ENCODE data around the gene MYRFL.

Gene MYRFL

DNA sequence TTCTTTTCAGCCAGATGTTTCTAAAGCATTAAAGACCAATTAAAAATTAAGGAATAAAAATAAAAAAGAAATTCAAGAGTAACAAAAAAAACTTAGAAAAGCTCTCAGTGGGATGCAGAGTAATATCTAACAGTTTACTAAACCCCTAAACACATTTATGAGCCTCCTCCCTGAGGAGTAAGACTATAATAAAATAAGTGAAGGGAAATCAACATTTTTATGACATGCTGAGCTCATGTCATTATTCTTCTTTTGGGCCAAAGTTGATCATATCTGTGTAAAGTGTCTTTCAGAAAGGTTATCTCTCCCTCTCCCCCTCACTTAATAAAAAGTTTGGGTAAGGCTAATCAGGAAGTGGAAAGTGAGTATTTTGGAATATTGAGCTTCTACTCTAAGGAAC is 122.1 kb downstream of the MYRFL start:
- no peak overlapping the region for H3K9ac ChIP-seq (ENCODE audit: low read depth, low read length)
- H3K4me1 ChIP-seq (ENCODE audit: insufficient read depth, low read length) = peaks cover 10% of the 10 kb centered on the region
- H3K36me3 ChIP-seq (ENCODE audit: insufficient read depth, low read length) = no peaks in the 10 kb centered on the region
- no peaks in the 10 kb centered on the region for H3K9me3 ChIP-seq (ENCODE audit: control insufficient read depth, insufficient read depth, low read length)

DNA sequence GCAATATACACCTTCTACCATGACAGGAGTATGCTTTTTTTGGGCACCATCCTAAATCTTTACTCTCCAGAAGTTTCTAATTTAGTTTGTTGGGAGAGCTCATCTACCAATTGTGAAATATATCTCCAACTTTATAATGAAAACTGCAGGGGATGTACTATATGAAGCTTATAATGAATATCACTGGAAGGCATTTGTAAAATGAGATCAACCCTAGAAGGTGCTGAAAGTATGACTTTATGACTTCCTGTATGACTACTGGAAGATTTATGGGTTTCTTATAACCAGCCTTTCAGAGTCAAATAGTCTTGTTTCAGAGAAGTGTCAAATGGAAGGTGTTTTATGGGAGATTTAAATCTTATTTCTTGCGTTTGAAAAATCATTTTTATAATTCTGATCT is 122.9 kb downstream of the MYRFL start:
- Histone ChIP-seq H3K4me1 (ENCODE audit: insufficient read depth, low read length) (peaks cover 18% of the 10 kb centered on the region), H3K9ac (ENCODE audit: low read depth, low read length) (no peak overlapping the region), H3K36me3 (ENCODE audit: insufficient read depth, low read length) (no peaks in the 10 kb centered on the region), H3K9me3 (ENCODE audit: control insufficient read depth, insufficient read depth, low read length) (no peaks in the 10 kb centered on the region)

DNA sequence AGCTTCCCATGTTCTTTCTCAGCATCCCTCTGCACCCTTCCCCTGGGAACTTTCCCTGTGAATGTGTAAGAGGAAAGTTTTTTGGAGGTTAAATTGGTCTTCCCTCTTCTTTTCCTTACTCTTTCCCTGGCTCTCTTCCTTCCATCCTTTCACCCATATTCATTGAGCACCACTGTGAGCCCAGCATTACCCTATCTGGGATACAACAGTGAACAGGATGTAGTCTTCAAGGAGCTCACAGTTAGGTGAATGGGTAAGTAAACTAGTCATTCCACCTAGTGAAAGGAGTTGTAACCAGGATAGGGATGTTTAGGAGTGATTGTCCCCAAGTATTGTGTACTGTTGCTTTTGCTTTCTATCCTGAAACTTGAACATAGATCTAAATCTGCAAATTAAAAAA is 123.8 kb downstream of the MYRFL start:
- Histone ChIP-seq H3K36me3 (ENCODE audit: insufficient read depth, low read length) (no peaks in the 10 kb centered on the region), H3K9me3 (ENCODE audit: control insufficient read depth, insufficient read depth, low read length) (no peaks in the 10 kb centered on the region), H3K4me1 (ENCODE audit: insufficient read depth, low read length) (peaks cover 20% of the 10 kb centered on the region), H3K9ac (ENCODE audit: low read depth, low read length) (no peak overlapping the region)

DNA sequence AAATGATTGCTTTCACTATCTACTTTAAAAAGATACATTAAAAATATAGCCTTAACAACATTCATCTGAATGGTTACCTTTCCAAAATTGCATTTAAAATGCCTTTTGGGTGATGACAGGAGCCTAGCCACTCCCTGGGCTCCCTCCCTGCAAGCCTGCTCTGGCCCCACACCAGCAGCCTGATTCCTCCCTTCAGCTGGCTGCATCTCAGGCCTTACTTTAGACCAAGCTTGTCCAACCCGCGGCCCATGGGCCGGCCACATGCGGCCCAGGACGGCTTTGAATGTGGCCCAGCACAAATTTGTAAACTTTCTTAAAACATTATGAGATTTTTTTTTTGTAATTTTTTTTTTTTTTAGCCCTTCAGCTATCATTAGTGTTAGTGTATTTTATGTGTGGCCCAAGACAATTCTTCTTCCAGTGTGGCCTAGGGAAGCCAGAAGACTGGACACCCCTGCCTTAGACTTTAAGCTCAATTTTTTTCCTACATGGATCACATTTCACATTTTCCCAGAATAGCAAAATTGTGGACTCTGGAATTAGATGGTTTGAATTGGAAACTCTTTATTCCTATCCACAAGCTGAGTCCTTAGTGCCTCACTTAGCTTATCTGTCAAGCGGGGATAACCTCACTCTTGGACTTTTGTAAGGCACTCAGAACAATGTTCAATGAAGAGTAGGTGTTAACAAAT is 124.4 kb downstream of the MYRFL start:
- H3K9ac ChIP-seq (ENCODE audit: low read depth, low read length) = no peak overlapping the region
- H3K36me3 ChIP-seq (ENCODE audit: insufficient read depth, low read length) = no peaks in the 10 kb centered on the region
- peaks cover 20% of the 10 kb centered on the region for H3K4me1 ChIP-seq (ENCODE audit: insufficient read depth, low read length)
- H3K9me3 ChIP-seq (ENCODE audit: control insufficient read depth, insufficient read depth, low read length) = no peaks in the 10 kb centered on the region

DNA sequence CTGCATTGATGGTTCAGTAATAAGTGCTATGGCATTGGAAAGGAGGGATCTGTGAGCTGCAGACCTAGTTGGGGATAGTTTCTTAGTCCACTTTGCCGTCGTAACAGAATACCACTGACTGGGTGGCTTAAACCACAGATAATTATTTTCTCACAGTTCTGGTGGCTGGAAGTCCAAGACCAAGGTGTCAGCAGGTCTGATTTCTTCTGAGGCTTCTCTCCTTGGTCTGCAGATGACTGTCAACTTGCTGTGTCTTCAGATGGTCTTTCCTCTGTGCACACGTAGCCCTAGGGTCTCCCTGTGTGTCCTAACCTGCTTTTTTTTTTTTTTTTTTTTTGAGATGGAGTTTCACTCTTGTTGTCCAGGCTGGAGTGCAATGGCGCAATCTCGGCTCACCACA is 126.1 kb downstream of the MYRFL start:
- no peaks in the 10 kb centered on the region for H3K36me3 ChIP-seq (ENCODE audit: insufficient read depth, low read length)
- H3K9ac ChIP-seq (ENCODE audit: low read depth, low read length) = no peak overlapping the region
- H3K9me3 ChIP-seq (ENCODE audit: control insufficient read depth, insufficient read depth, low read length) = no peaks in the 10 kb centered on the region
- peaks cover 20% of the 10 kb centered on the region for H3K4me1 ChIP-seq (ENCODE audit: insufficient read depth, low read length)

DNA sequence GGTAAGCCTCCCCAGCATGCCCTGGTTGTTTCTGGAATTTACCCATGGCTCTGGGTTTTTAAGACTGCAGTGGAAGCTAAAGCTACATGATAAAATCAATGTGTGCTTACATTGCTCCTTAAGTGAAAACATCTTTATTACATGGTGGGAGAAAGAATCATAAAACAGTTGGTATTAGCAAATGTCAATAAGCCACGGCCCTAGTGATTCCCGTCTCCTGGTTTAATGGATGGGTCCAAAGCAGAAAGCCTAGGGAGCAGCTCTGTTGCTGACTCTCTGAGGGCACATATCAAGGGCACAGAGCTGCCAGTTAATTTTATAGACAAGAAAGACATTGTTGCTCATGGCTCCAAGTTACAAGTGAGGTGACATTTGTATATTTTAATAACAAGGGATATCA is 127.9 kb downstream of the MYRFL start:
- H3K36me3 ChIP-seq (ENCODE audit: insufficient read depth, low read length) = no peaks in the 10 kb centered on the region
- H3K9me3 ChIP-seq (ENCODE audit: control insufficient read depth, insufficient read depth, low read length) = no peaks in the 10 kb centered on the region
- H3K4me1 ChIP-seq (ENCODE audit: insufficient read depth, low read length) = peaks cover 20% of the 10 kb centered on the region
- no peak overlapping the region for H3K9ac ChIP-seq (ENCODE audit: low read depth, low read length)

DNA sequence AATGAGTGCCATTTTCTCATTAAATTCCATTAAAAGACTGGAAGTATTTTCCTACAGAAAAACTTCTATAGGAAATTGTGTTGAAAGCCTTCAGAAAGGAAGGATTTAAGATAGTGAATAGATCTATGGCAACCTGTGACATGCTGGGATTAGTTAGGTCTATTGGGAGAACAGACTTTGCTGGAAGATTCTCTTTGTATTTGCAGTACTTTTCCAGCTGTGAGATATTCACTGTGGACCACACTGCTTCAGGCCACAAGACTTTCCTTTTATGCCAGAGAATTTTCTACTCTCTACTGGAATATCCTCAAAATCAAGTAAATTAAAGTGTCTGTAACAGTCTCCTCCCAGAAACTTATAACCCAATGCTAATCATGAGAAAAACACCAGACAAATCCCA is 136.2 kb downstream of the MYRFL start:
- Histone ChIP-seq H3K9ac (ENCODE audit: low read depth, low read length) (no peak overlapping the region), H3K4me1 (ENCODE audit: insufficient read depth, low read length) (peaks cover 6% of the 10 kb centered on the region; the same call in 1 of the 2 replicates), H3K9me3 (ENCODE audit: control insufficient read depth, insufficient read depth, low read length) (no peaks in the 10 kb centered on the region), H3K36me3 (ENCODE audit: insufficient read depth, low read length) (no peaks in the 10 kb centered on the region)

DNA sequence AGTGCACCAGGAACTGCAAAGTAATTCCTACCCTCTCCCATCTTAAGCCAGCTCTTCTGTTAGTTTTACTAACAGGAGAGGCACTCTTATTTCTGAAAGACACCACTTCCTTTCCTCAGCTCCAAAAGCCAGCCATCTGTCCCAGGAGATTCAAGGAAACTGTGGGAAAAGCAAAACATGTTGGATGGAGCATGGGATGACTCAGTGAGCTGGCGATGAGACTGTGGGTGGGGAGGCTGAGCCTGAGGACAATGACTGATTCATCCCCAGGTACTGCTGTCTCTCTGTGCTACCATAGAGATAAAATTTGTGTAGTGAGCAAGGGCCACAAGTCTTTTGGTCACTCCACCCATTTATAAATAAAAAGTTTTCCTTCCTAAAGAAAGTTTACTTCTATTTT is 141.4 kb downstream of the MYRFL start:
- Histone ChIP-seq H3K9ac (ENCODE audit: low read depth, low read length) (no peak overlapping the region), H3K4me1 (ENCODE audit: insufficient read depth, low read length) (peaks cover 6% of the 10 kb centered on the region; the same call in 1 of the 2 replicates), H3K9me3 (ENCODE audit: control insufficient read depth, insufficient read depth, low read length) (no peaks in the 10 kb centered on the region), H3K36me3 (ENCODE audit: insufficient read depth, low read length) (no peaks in the 10 kb centered on the region)

DNA sequence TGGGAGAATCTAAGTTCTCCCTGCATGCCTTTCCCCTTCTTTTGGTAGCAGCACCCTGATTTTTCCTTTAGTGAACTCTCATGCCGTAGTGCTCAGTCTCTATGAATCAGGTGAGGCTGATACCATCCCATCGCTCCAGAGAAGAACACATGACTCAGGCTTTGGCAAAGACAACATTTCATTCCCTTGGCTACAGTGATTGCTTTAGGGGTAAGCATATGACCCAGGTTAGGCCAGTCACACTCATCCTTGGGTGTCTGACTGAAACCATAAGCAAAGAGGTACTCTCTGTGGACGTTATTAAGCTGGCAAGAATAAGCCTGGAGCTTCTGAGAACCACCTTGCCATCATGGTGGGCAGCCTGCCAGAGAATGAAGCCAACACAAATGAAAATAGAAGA is 141.8 kb downstream of the MYRFL start:
- Histone ChIP-seq H3K36me3 (ENCODE audit: insufficient read depth, low read length) (no peaks in the 10 kb centered on the region), H3K4me1 (ENCODE audit: insufficient read depth, low read length) (peaks cover 6% of the 10 kb centered on the region; the same call in 1 of the 2 replicates), H3K9ac (ENCODE audit: low read depth, low read length) (no peak overlapping the region), H3K9me3 (ENCODE audit: control insufficient read depth, insufficient read depth, low read length) (no peaks in the 10 kb centered on the region)

DNA sequence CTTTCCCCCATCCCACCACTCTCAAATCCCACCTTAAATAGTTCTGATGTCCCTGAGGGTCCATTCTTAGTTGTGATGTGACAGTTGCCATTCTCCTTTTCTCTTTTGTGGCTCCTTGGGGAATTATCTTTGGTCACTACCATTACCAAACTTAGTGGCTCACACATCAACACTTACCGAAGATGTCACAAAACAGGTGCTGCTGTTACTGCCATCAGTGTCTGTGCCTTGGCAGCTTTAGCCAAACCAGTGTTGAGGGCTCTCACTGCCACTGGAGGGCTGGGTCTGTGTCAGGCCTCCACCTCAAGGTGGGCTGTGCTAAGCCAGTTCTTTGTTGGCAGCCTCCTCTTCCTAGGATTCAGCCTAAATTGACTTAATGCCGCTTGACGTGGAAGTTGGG is 144.0 kb downstream of the MYRFL start:
- Histone ChIP-seq H3K9ac (ENCODE audit: low read depth, low read length) (no peak overlapping the region), H3K4me1 (ENCODE audit: insufficient read depth, low read length) (peaks cover 6% of the 10 kb centered on the region; the same call in 1 of the 2 replicates), H3K36me3 (ENCODE audit: insufficient read depth, low read length) (no peaks in the 10 kb centered on the region), H3K9me3 (ENCODE audit: control insufficient read depth, insufficient read depth, low read length) (no peaks in the 10 kb centered on the region)

DNA sequence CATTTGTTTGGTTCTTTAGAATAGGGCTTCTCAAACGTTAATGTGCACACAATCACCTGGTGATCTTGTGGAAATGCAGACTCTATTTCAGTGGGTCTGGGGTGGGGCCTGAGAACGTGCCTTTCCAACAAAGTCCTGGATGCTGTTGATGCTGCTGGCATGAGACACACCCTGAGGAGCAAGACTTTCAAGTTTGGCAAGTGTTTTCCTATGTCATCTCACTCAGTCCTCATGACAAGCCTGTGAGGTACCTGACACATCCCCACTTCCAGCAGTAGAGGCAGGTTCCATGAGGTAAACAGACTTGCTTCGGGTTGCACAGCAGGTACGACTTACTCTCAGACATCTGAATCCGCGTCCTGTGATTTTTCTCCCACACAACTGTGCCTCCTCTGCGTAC is 147.1 kb downstream of the MYRFL start:
- no peaks in the 10 kb centered on the region for H3K36me3 ChIP-seq (ENCODE audit: insufficient read depth, low read length)

DNA sequence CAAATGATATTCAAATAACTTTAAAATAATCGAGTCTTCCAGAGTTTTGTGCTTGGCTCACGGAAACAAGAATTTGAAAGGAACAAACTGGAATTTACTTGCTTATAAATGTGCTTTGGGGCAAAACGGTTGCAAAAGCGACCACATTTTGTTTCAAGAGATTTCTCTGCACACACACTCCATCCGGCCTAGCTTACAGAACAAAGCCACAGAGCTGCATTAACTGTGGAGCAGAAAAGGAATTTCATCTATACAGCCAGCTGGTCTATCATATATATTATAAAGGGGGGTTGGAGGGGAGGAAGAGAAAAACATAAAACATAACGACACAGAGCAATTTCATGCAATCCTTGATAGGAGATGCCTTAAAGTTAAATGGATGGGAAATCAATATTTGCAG is 153.0 kb downstream of the MYRFL start:
- Histone ChIP-seq H3K36me3 (ENCODE audit: insufficient read depth, low read length) (no peaks in the 10 kb centered on the region), H3K9ac (ENCODE audit: low read depth, low read length) (no peak overlapping the region), H3K4me1 (ENCODE audit: insufficient read depth, low read length) (peaks cover 4% of the 10 kb centered on the region; the same call in 1 of the 2 replicates)

More for the DNA sequence above, 147.1 kb downstream of the MYRFL start:
- no peaks in the 10 kb centered on the region for H3K9me3 ChIP-seq (ENCODE audit: control insufficient read depth, insufficient read depth, low read length)
- no peak overlapping the region for H3K9ac ChIP-seq (ENCODE audit: low read depth, low read length)
- H3K4me1 ChIP-seq (ENCODE audit: insufficient read depth, low read length) = no peaks in the 10 kb centered on the region

DNA sequence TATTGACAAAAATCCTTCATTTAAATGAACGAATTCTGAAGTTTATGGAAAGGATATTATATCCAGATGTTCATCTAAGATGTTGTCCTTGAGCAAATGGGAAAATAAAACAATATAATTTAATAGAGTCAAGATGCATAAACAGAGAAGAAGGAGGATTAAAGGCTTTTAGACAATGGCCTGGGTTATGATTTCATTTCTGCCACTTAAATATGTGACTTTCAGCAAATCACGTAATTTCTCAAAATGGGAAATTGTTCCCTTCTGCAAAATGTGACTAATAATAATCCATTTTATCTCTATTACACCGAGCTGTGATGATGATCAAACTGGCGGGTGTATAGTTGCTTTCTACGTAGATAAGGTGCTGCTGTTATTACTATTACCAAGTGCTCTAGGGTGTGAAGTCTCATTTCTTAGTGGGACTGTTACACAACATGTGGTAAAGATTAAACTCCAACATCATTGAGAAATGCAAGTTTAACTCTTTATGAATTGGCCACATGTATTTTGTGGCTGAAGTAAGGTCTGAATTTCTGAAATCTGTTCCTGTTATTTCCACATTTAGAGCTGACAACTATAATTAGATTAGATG is 157.0 kb downstream of the MYRFL start:
- Histone ChIP-seq H3K4me1 (ENCODE audit: insufficient read depth, low read length) (peaks cover 4% of the 10 kb centered on the region; the same call in 1 of the 2 replicates), H3K36me3 (ENCODE audit: insufficient read depth, low read length) (no peaks in the 10 kb centered on the region), H3K9ac (ENCODE audit: low read depth, low read length) (no peak overlapping the region; the same call in 1 of the 2 replicates), H3K9me3 (ENCODE audit: control insufficient read depth, insufficient read depth, low read length) (no peaks in the 10 kb centered on the region)

More for the DNA sequence above, 153.0 kb downstream of the MYRFL start:
- H3K9me3 ChIP-seq (ENCODE audit: control insufficient read depth, insufficient read depth, low read length) = no peaks in the 10 kb centered on the region

DNA sequence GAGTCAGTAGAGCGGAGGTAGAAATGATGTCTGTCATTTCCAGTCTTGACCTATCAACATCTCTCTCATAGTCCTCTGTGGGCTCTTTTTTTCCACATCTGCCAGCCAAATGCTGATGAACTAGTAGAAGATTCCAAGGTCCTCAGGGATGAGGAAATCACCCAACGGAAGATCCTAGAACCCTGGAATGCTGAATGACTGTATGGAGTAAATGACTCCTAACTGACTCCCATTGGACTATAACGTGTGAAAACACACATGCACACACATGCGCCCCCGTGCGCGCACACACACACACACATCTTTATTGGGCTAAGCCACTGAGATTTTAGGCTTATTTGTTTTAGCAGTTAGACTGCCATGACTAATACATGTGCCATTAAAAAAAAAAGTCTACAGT is 159.2 kb downstream of the MYRFL start:
- H3K9me3 ChIP-seq (ENCODE audit: control insufficient read depth, insufficient read depth, low read length) = no peaks in the 10 kb centered on the region
- H3K36me3 ChIP-seq (ENCODE audit: insufficient read depth, low read length) = no peaks in the 10 kb centered on the region
- H3K9ac ChIP-seq (ENCODE audit: low read depth, low read length) = no peak overlapping the region
- peaks cover 12% of the 10 kb centered on the region; the same call in 1 of the 2 replicates for H3K4me1 ChIP-seq (ENCODE audit: insufficient read depth, low read length)

DNA sequence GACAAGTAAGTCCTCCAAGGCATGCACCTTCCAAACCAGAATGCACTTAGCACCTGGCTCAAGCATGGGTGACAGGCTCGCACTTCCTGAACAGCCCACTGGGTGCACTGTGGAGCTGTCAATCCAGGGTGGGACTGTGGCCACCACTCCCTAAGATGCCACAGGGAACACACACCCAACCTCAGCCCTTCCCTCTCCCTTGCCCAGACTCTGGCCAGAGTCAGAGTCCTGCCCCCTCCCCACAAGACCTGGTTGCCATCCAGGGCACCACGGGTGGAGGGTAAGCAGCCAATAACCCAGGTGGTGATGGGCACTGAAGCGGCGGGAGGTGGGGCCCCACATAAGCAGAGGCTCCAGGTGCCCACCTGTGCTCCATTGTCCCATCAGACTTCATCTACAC is 160.6 kb downstream of the MYRFL start:
- no peak overlapping the region for H3K9ac ChIP-seq (ENCODE audit: low read depth, low read length)
- H3K36me3 ChIP-seq (ENCODE audit: insufficient read depth, low read length) = no peaks in the 10 kb centered on the region
- H3K4me1 ChIP-seq (ENCODE audit: insufficient read depth, low read length) = peaks cover 12% of the 10 kb centered on the region; the same call in 1 of the 2 replicates

More for the DNA sequence above, 160.6 kb downstream of the MYRFL start:
- no peaks in the 10 kb centered on the region for H3K9me3 ChIP-seq (ENCODE audit: control insufficient read depth, insufficient read depth, low read length)

Data from ES-I3 (cell line).